Measurements from ENCODE around the gene EPOP. TPM values are rescaled to one million over a fixed set of nuclear protein-coding genes. Genes with fewer than 3 reads are reported as not detected.

EPOP gene
- total and polyA plus RNA-seq, 3 donors from 2014 or later, result 16.8 to 19.4 (median 18.6) TPM

GRCh38 chr17:38671939-38672720 is 2.6 kb downstream of the EPOP start:
- intact Hi-C loops (cut with DNase I; ENCODE audit: low total_unique reads), result no loop called here
- H3K27ac ChIP-seq, result no peak overlapping the region

GRCh38 chr17:38669520-38669919 is 5.2 kb downstream of the EPOP start:
- Histone ChIP-seq H3K9me3 (no peaks in the 10 kb centered on the region), H3K4me3 (no peak overlapping the region), H3K36me3 (ENCODE audit: low read depth, missing control alignments) (no peaks in the 10 kb centered on the region), H3K27me3 (no peaks in the 10 kb centered on the region), H3K4me1 (peaks cover 15% of the 10 kb centered on the region), H3K27ac (no peak overlapping the region)
- WGBS, 2 donors, result 50 to 53% methylated on average over 6 of the region's 6 CpGs
- DNase-seq, result no peak
- intact Hi-C loops (cut with DNase I; ENCODE audit: low total_unique reads), result loop anchor here (10.0 kb wide), 2 partner anchors 115 to 175 kb away; no protein-coding TSS in a partner anchor
- TF ChIP-seq POLR2A (IDR thresholded peaks at IDR 0.05) (no peak), CTCF (IDR thresholded peaks at IDR 0.05) (no peak)

More at GRCh38 chr17:38671939-38672720, 2.6 kb downstream of the EPOP start:
- Histone ChIP-seq H3K4me1 (peaks cover 25% of the 10 kb centered on the region), H3K4me3 (no peak overlapping the region), H3K27me3 (no peaks in the 10 kb centered on the region), H3K9me3 (no peaks in the 10 kb centered on the region), H3K36me3 (ENCODE audit: low read depth, missing control alignments) (no peaks in the 10 kb centered on the region)
- no peak for DNase-seq
- WGBS, 2 donors, result 56 to 74% methylated on average over 12 of the region's 12 CpGs
- no peak for TF ChIP-seq POLR2A (IDR thresholded peaks at IDR 0.05)

GRCh38 chr17:38667787-38668122 is 7.0 kb downstream of the EPOP start:
- intact Hi-C loops (cut with DNase I; ENCODE audit: low total_unique reads), result loop anchor here (10.0 kb wide), 2 partner anchors 113 to 173 kb away; no protein-coding TSS in a partner anchor

GRCh38 chr17:38667099-38667786 is 7.5 kb downstream of the EPOP start:
- intact Hi-C loops (cut with DNase I; ENCODE audit: low total_unique reads), result loop anchor here (10.0 kb wide), 2 partner anchors 112 to 172 kb away; no protein-coding TSS in a partner anchor
- no peaks in the 10 kb centered on the region for H3K36me3 ChIP-seq (ENCODE audit: low read depth, missing control alignments)
- H3K9me3 ChIP-seq, result no peaks in the 10 kb centered on the region
- H3K4me3 ChIP-seq, result no peak overlapping the region
- H3K4me1 ChIP-seq, result no peaks in the 10 kb centered on the region
- no peak overlapping the region for H3K27ac ChIP-seq
- WGBS, 2 donors, result 47 to 51% methylated on average over 7 of the region's 7 CpGs
- DNase-seq, result peak; percentile 79
- no peaks in the 10 kb centered on the region for H3K27me3 ChIP-seq
- TF ChIP-seq CTCF (IDR thresholded peaks at IDR 0.05) (peak; percentile 93 to 98 (median 95)), POLR2A (IDR thresholded peaks at IDR 0.05) (no peak)

More at GRCh38 chr17:38667787-38668122, 7.0 kb downstream of the EPOP start:
- Histone ChIP-seq H3K27me3 (no peaks in the 10 kb centered on the region), H3K4me1 (peaks cover 2% of the 10 kb centered on the region), H3K9me3 (no peaks in the 10 kb centered on the region), H3K27ac (no peak overlapping the region), H3K4me3 (no peak overlapping the region), H3K36me3 (ENCODE audit: low read depth, missing control alignments) (no peaks in the 10 kb centered on the region)
- no peak for DNase-seq
- no peak for TF ChIP-seq CTCF (IDR thresholded peaks at IDR 0.05)
- no peak for TF ChIP-seq POLR2A (IDR thresholded peaks at IDR 0.05)
- 45 to 47% methylated on average over 2 of the region's 2 CpGs for whole genome bisulfite sequencing, 2 donors

GRCh38 chr17:38663964-38664644 is 10.7 kb downstream of the EPOP start:
- intact Hi-C loops (cut with DNase I; ENCODE audit: low total_unique reads), result loop anchor here (10.0 kb wide), 2 partner anchors 109 to 169 kb away; no protein-coding TSS in a partner anchor
- TF ChIP-seq CTCF (IDR thresholded peaks at IDR 0.05) (no peak), POLR2A (IDR thresholded peaks at IDR 0.05) (no peak)
- H3K4me1 ChIP-seq, result peaks cover 9% of the 10 kb centered on the region
- H3K9me3 ChIP-seq, result no peaks in the 10 kb centered on the region
- H3K4me3 ChIP-seq, result no peak overlapping the region
- WGBS, 2 donors, result 87 to 90% methylated on average over 9 of the region's 9 CpGs
- no peaks in the 10 kb centered on the region for H3K36me3 ChIP-seq (ENCODE audit: low read depth, missing control alignments)
- H3K27me3 ChIP-seq, result no peaks in the 10 kb centered on the region
- H3K27ac ChIP-seq, result no peak overlapping the region
- DNase-seq, result no peak
